SK-N-SH (cell line): Measurements from ENCODE around the gene S1PR2.

Experiments used
- CTCF ChIP-seq: fragments of 200-600 bp; sonication (generic); IDR thresholded peaks from 2 replicates; pipeline ENCODE4 v1.6.1; 2017; ENCODE audit warnings: antibody characterized with exemption, mild to moderate bottlenecking, moderate library complexity
- EP300 ChIP-seq, 2 experiments: IDR thresholded peaks; 2 replicates each; pipeline versions ENCODE4 v1.4.0 to v1.6.1; 2012; ENCODE audit warnings: borderline replicate concordance in 1 of 2, low read depth in 1 of 2, low read length in 1 of 2
- IRF3 ChIP-seq: fragments of 150-350 bp; IDR thresholded peaks from 2 replicates; pipeline ENCODE4 v1.6.1; 2016; ENCODE audit warnings: mild to moderate bottlenecking, low read depth, low read length
- NFIC ChIP-seq: IDR thresholded peaks from 2 replicates; pipeline ENCODE4 v1.4.0; 2012; ENCODE audit warnings: borderline replicate concordance
- PBX3 ChIP-seq: IDR thresholded peaks from 2 replicates; pipeline ENCODE4; 2012
- POLR2AphosphoS5 ChIP-seq: IDR thresholded peaks from 2 replicates; pipeline ENCODE4 v1.6.1; 2012; ENCODE audit warnings: low read depth, low read length
- TF ChIP-seq, protein P1 (sequence below): IDR thresholded peaks from 2 replicates; pipeline ENCODE4 v1.6.1; 2012; ENCODE audit warnings: mild to moderate bottlenecking, low read depth, low read length, moderate library complexity

GRCh38 chr19:10237702-10238101 is 6.6 kb upstream of the S1PR2 start:
- no peak for TF ChIP-seq NFIC
- TF ChIP-seq, protein P1, sequence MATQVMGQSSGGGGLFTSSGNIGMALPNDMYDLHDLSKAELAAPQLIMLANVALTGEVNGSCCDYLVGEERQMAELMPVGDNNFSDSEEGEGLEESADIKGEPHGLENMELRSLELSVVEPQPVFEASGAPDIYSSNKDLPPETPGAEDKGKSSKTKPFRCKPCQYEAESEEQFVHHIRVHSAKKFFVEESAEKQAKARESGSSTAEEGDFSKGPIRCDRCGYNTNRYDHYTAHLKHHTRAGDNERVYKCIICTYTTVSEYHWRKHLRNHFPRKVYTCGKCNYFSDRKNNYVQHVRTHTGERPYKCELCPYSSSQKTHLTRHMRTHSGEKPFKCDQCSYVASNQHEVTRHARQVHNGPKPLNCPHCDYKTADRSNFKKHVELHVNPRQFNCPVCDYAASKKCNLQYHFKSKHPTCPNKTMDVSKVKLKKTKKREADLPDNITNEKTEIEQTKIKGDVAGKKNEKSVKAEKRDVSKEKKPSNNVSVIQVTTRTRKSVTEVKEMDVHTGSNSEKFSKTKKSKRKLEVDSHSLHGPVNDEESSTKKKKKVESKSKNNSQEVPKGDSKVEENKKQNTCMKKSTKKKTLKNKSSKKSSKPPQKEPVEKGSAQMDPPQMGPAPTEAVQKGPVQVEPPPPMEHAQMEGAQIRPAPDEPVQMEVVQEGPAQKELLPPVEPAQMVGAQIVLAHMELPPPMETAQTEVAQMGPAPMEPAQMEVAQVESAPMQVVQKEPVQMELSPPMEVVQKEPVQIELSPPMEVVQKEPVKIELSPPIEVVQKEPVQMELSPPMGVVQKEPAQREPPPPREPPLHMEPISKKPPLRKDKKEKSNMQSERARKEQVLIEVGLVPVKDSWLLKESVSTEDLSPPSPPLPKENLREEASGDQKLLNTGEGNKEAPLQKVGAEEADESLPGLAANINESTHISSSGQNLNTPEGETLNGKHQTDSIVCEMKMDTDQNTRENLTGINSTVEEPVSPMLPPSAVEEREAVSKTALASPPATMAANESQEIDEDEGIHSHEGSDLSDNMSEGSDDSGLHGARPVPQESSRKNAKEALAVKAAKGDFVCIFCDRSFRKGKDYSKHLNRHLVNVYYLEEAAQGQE = no peak
- no peak for TF ChIP-seq CTCF
- TF ChIP-seq EP300 (IDR thresholded peaks at IDR 0.05; ENCODE audit: borderline replicate concordance in 1 of 2, low read depth in 1 of 2, low read length in 1 of 2) = no peak
- no peak for TF ChIP-seq IRF3
- no peak for TF ChIP-seq POLR2AphosphoS5
- no peak for TF ChIP-seq PBX3
